H1 (cell line): ENCODE data around the gene DYNLT3. TPM values are rescaled to one million over a fixed set of nuclear protein-coding genes. Genes with fewer than 3 reads are reported as not detected.

Source experiments
- CEBPB ChIP-seq: IDR thresholded peaks from 2 replicates; pipeline ENCODE4 v1.6.1; 2012; ENCODE audit warnings: low read depth, low read length
- KDM5A ChIP-seq: fragments of 200-600 bp; IDR thresholded peaks from 2 replicates; pipeline ENCODE4 v1.7.1; 2012; ENCODE audit warnings: mild to moderate bottlenecking, low read length, inconsistent platforms, mixed read lengths
- POLR2AphosphoS5 ChIP-seq: IDR thresholded peaks from 2 replicates; pipeline ENCODE4 v1.6.1; 2011; ENCODE audit warnings: low read depth, low read length
- POU5F1 ChIP-seq: IDR thresholded peaks from 2 replicates; pipeline ENCODE4 v1.6.1; 2011; ENCODE audit warnings: low read depth, mild to moderate bottlenecking, low read length, moderate library complexity
- SP2 ChIP-seq: IDR thresholded peaks from 2 replicates; pipeline ENCODE4 v1.6.1; 2012; ENCODE audit warnings: mild to moderate bottlenecking, low read length, inconsistent platforms
- SRF ChIP-seq: IDR thresholded peaks from 2 replicates; pipeline ENCODE4 v1.6.1; 2011; ENCODE audit warnings: mild to moderate bottlenecking, low read depth, low read length, moderate library complexity
- polyA plus RNA-seq, 7 experiments: library from polyadenylated mRNA; depleted of rRNA in 3 of 7; stranded (reverse) in 5 of 7; unstranded in 2 of 7; fragments of >200 nt in 5 of 7; fragments of 200-250 nt in 2 of 7; gene quantifications; 1 replicate in 5 of 7; 2 replicates in 1 of 7; 4 replicates in 1 of 7; pipeline versions ENCODE4 v1.2.1 to v1.2.3, GENCODE V29; 2011 to 2013; ENCODE audit warnings: missing spikeins in 2 of 7, mixed read lengths in 2 of 7
- total RNA-seq: library from RNA; stranded (reverse); fragmentation: NEBNext Ultra II Directional; extraction: Animal tissue kit (Norgen Biotek cat#: 25700); gene quantifications from 2 replicates; pipeline ENCODE4 v1.2.1, GENCODE V29; 2021
- TF ChIP-seq, protein P1 (sequence below), 3 experiments: IDR thresholded peaks; 1 replicate in 2 of 3; 2 replicates in 1 of 3; pipeline versions ENCODE4 v1.5.1 to v1.6.1; 2011; ENCODE audit warnings: low read length in 3 of 3, mild to moderate bottlenecking in 3 of 3, inconsistent platforms in 2 of 3, low read depth in 1 of 3, moderate library complexity in 1 of 3; ENCODE audit not compliant: insufficient read depth in 1 of 3; ENCODE audit errors: control extremely low read depth in 1 of 3

DYNLT3 gene
- total and polyA plus RNA-seq, 2 of the 8 experiments (the other 6 are each of a cell fraction or from before 2014, with no cell fraction given): 2.3 to 3.5 TPM

DNA sequence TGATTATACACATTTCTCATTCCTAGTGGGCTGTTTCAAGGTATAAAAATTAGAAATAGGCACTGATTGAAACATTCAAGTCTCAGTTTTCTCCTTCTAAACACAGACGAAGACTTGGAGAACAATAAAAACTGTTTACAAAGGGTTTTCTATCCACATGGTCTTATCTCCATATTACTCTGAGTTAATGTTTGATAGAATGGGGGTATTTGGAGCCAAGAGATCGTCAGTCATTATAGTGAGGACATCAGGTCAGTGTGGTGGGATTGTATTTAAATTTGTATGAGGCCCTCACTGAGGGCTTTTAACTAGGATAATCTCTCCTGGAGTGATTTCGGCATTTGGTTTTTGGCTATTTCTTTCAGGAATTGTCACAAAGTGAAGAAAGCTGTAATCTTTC, 16.4 kb upstream of the DYNLT3 start (continued):
- TF ChIP-seq, protein P1, sequence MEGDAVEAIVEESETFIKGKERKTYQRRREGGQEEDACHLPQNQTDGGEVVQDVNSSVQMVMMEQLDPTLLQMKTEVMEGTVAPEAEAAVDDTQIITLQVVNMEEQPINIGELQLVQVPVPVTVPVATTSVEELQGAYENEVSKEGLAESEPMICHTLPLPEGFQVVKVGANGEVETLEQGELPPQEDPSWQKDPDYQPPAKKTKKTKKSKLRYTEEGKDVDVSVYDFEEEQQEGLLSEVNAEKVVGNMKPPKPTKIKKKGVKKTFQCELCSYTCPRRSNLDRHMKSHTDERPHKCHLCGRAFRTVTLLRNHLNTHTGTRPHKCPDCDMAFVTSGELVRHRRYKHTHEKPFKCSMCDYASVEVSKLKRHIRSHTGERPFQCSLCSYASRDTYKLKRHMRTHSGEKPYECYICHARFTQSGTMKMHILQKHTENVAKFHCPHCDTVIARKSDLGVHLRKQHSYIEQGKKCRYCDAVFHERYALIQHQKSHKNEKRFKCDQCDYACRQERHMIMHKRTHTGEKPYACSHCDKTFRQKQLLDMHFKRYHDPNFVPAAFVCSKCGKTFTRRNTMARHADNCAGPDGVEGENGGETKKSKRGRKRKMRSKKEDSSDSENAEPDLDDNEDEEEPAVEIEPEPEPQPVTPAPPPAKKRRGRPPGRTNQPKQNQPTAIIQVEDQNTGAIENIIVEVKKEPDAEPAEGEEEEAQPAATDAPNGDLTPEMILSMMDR (IDR thresholded peaks at IDR 0.05; ENCODE audit: control extremely low read depth in 1 of 3, insufficient read depth in 1 of 3, low read depth in 1 of 3, low read length in 3 of 3): no peak
- no peak for TF ChIP-seq POLR2AphosphoS5
- TF ChIP-seq CEBPB: no peak
- no peak for TF ChIP-seq SRF
- TF ChIP-seq SP2: no peak
- no peak for TF ChIP-seq POU5F1
- TF ChIP-seq KDM5A: no peak
